ENCODE results near the gene POLR2B. TPM values are rescaled to one million over a fixed set of nuclear protein-coding genes. Genes with fewer than 3 reads are reported as not detected.

POLR2B gene
- total RNA-seq, 2 donors from 2014 or later: 67.0 to 78.4 TPM

DNA sequence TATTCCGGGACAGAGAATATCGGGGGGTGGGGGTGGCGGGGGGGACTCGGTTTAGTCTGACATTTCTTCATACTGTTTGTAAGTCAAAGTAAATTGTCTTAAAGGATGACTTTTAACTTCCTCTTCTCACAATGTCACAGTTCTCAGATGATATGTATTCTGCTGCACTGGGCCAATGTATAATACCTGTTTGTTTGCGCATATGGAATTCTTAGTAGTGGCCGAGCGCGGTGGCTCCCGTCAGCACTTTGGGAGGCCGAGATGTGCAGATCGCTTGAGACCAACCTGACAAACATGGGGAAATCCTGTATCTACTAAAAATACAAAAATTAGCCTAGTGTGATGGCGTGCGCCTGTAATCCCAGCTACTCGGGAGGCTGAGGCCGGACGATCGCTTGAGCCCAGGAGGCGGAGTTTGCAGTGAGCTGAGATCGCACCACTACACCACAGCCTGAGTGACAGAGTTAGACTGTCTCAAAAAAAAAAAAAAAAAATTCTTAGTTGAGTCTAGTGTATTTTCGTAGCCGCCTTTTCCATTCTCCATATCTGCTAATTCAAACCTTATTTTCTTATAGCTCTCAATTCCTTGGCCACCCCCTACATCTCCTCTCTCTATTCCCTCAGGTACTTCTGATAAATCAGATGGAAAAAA, 851 bp downstream of the POLR2B start:
- ATAC-seq (no peak), DNase-seq (peak; percentile 36)
- intact Hi-C loops (cut with DNase I): no loop called here

GRCh38 chr4:56981795-56982201, 3.1 kb downstream of the POLR2B start:
- ATAC-seq (no peak), DNase-seq (no peak)
- intact Hi-C loops (cut with DNase I): no loop called here

- intact Hi-C loops (cut with DNase I): no loop called here
- ATAC-seq: no peak
- no peak for DNase-seq
Observed at GRCh38 chr4:56986192-56986591, 7.5 kb downstream of the POLR2B start.

DNA sequence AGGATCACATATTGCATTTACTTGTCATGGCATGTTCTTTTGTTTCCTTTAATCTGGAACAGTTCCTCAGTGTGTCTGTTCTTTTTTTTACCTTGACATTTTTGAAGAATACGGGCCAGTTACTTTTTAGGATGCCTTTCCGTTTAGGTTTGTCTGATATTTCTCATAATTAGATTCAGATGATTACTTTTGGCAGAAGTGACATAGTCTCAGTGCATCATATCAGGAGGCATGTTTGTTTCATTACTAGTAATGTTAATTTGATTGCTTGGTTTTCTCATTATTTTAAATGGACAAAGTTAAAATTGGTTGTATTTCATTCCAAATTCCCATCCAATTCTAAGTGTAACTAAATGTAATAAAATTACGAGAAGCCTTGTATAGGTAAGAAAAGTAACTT, 8.3 kb downstream of the POLR2B start:
- intact Hi-C loops (cut with DNase I): no loop called here
- ATAC-seq (no peak), DNase-seq (no peak)

GRCh38 chr4:56990109-56990905, 11.6 kb downstream of the POLR2B start:
- ATAC-seq (no peak), DNase-seq (no peak)
- intact Hi-C loops (cut with DNase I): no loop called here

GRCh38 chr4:56995525-56995924, 16.8 kb downstream of the POLR2B start:
- intact Hi-C loops (cut with DNase I): no loop called here
- peak; percentile 96 to 97 for ATAC-seq
- peak; percentile 68 for DNase-seq

- DNase-seq (no peak), ATAC-seq (no peak)
- intact Hi-C loops (cut with DNase I): no loop called here
Observed at GRCh38 chr4:56999751-57000150, 21.1 kb downstream of the POLR2B start.

- no peak for DNase-seq
- ATAC-seq: no peak
- intact Hi-C loops (cut with DNase I): no loop called here
Observed at GRCh38 chr4:57013543-57014120, 34.9 kb downstream of the POLR2B start.

- intact Hi-C loops (cut with DNase I): no loop called here
- ATAC-seq: peak in 1 of 2 donors; percentile 19
- no peak for DNase-seq
Observed at GRCh38 chr4:57018980-57019379, 40.3 kb downstream of the POLR2B start.

- intact Hi-C loops (cut with DNase I): no loop called here
Observed at GRCh38 chr4:57020467-57021101, 41.9 kb downstream of the POLR2B start.

DNA sequence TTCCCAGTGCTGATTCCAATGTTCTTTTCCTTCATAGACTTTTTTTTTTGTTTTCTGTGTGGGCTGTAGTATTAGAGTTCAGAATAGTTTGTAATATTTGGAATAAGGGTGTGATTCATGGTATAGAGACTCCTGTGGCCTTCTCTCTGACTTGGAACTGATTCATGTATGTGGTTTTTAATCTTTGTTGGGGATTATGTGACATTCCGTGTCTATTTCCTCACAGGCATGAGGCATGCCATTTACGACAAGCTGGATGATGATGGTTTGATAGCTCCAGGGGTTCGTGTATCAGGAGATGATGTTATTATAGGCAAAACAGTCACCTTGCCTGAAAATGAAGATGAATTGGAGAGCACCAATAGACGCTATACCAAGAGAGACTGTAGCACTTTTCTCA, 44.4 kb downstream of the POLR2B start:
- ATAC-seq (no peak), DNase-seq (no peak)
- intact Hi-C loops (cut with DNase I): no loop called here

More at GRCh38 chr4:57020467-57021101, 41.9 kb downstream of the POLR2B start:
- DNase-seq (no peak), ATAC-seq (peak in 1 of 2 donors; percentile 72)

DNA sequence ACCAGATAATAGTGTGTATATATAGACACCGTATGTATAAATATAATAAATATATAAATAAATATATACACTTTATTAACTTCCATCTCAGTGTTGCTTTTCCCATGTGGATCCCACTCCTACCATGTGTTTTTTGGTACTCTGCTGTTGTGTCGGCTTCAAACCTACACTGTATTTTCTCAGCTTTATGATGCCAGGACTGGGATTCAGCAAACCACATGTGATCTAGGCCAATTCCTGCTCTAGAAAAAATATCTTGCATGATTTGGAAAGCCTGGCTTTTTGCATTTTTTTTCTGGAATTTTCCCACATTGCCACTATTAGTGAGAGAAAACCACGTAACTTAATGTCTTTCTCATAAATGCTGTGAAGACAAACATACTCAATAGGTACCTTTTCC, 55.8 kb downstream of the POLR2B start:
- ATAC-seq (no peak), DNase-seq (no peak)
- intact Hi-C loops (cut with DNase I): loop anchor here in 1 of 2 donors (10.0 kb wide), 1 partner anchor 130 kb away; no protein-coding TSS in a partner anchor

- intact Hi-C loops (cut with DNase I): loop anchor here (5.0 to 10.0 kb wide), 2 partner anchors 124 to 127 kb away; no protein-coding TSS in a partner anchor
- peak; percentile 38 to 63 for ATAC-seq
- peak; percentile 64 for DNase-seq
Observed at GRCh38 chr4:57037982-57038604, 59.4 kb downstream of the POLR2B start.

DNA sequence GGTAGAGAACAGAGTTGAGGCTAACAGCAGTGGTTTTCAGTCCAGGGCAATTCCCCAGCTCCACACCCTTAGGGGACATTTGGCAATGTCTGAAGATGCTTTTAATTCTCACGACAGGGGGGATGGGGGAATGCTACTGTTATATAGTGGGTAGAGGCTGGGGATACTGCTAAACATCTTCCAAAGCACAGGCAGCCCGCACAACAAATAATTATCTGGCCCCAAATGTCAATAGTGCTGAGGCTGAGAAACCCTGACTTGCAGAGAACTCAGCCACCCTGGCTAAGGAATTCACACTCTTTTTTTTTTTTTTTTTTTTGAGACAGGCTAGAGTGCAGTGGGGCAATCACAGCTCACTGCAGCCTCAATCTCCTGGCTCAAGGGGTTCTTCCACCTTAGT, 60.6 kb downstream of the POLR2B start:
- DNase-seq (no peak), ATAC-seq (no peak)
- intact Hi-C loops (cut with DNase I): loop anchor here (5.0 to 10.0 kb wide), 2 partner anchors 123 to 125 kb away; no protein-coding TSS in a partner anchor

DNA sequence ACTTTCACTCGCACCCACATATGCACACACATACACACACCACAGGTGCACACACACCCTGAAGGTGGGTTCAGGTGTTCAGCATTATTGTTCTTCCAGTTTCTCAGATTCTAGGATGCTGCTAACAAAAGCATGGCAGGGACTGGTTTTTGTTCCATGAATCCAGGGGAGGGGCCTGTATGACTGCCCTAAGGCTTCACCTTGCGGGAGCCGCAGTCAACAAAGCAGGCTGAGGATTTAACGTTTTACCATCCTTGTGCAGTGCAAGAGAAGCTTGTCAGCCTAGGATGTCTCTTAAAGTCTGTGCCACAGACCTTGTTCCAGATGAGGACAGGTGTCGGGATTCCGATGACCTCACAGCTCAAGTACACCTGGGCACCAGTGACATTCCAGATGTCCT, 61.8 kb downstream of the POLR2B start:
- DNase-seq (no peak), ATAC-seq (no peak)
- intact Hi-C loops (cut with DNase I): loop anchor here (5.0 to 10.0 kb wide), 2 partner anchors 64 to 72 kb away; partner anchors contain the start of gene IGFBP7 (in 1 of the 2)

DNA sequence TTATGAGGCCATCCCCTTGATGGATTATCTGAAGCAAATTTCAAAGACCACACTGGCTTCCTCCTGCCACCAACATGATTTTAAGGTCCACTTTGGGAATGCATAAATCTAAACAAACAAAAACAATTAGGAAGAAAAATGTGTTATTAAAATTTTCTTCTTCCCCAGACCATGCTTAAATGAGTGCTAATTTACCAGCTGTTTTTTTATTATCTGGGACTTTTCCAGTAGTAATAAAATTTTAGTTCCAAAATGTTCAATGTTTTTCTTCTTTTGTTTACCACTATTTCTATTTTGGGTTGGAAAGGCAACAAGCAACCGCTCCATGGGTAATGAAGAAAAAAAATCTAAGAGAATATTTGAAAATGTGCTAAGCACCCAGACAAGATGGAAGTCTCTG, 62.3 kb downstream of the POLR2B start:
- DNase-seq: no peak
- intact Hi-C loops (cut with DNase I): loop anchor here (5.0 to 10.0 kb wide), 2 partner anchors 64 to 71 kb away; partner anchors contain the start of gene IGFBP7 (in 1 of the 2)
- ATAC-seq: no peak

DNA sequence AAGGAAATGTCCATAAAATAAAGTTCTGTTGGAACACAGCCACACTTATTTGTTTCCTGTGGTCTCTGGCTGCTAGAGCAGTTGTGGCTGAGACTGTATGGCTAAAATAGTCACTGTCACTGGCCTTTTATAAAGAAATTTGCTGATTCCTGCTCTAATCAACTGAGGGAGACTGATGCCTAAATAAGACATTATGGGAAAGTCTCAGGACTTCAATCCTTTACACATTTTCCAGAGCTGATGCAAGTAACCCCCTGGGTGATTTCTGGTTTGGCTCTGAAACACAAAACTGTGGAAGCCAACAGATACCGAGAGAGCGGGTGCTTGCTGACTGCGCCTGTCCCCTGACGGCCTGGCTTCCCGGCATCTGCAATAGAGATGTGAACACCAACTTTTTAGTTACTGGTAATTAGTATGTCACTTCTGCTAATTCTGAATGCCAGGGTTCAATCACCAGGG, 64.0 kb downstream of the POLR2B start:
- ATAC-seq (peak; percentile 67 to 73), DNase-seq (peak; percentile 46)
- intact Hi-C loops (cut with DNase I): loop anchor here (5.0 to 10.0 kb wide), 2 partner anchors 62 to 70 kb away; partner anchors contain the start of gene IGFBP7 (in 1 of the 2)

DNA sequence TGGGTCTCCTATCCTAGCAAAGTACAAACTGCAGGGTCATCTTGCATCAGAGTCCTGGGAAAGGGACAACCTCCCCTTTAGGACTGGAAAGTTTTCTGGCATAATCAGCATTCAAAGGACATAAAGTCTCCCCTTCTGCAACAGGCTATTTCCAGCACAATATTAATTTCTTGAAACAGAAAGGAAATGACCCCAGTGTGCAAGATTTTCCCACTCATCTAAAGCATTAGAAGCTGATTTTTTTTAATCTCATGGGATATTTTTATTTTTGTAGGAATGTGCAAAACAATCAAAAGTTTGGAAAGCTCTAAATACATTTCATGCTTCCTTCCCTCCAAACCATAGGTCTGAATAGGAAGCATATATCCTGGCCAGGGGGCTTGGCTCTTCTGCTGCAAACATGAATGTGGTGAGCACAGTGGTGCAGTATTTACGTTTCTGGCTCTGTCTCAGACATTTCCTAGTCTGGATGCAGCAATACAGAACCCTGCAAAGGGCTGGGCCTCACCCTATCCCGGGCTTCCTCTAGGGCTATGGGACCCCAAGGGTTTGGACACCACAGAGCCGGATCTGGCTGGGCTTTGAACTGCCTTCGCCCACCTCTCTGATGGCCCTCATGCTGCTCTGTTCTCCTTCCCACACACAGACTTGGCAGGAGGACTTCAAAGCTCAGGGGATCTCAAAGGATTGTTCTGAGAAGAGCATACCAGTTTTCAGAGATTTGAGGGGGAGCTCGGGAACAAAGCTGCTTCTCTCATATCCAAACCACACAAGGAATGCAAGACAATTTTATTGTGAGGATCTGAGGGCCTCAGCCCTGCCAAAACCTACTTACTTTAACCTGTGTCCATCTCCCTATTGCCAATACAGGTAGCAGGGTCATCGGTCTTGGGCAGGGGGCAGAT, 64.9 kb downstream of the POLR2B start:
- DNase-seq (no peak), ATAC-seq (peak; percentile 76)
- intact Hi-C loops (cut with DNase I): loop anchor here (5.0 to 10.0 kb wide), 2 partner anchors 61 to 69 kb away; partner anchors contain the start of gene IGFBP7 (in 1 of the 2)

Measured in left cardiac atrium (tissue), 4 donors.